GM18909 (cell line): Measurements from ENCODE around the gene CHRNG.

ENCODE experiments used
- ATAC-seq: cut with Tn5 transposase; IDR thresholded peaks from one replicate; pipeline ENCODE4 v1.9.1; 2021; ENCODE audit warnings: mild to moderate bottlenecking; ENCODE audit not compliant: unreplicated experiment, poor library complexity

CHRNG gene

GRCh38 chr2:232571026-232571474, 31.6 kb downstream of the CHRNG start:
- ATAC-seq, result no peak

GRCh38 chr2:232573042-232573441, 33.5 kb downstream of the CHRNG start:
- no peak for ATAC-seq

GRCh38 chr2:232573771-232574435, 34.4 kb downstream of the CHRNG start:
- ATAC-seq, result no peak

- ATAC-seq, result no peak
Measured at GRCh38 chr2:232574674-232575403, 35.3 kb downstream of the CHRNG start.

- no peak for ATAC-seq
Measured at GRCh38 chr2:232575404-232575746, 35.9 kb downstream of the CHRNG start.

GRCh38 chr2:232576995-232577394, 37.5 kb downstream of the CHRNG start:
- ATAC-seq, result no peak

- ATAC-seq, result no peak
Measured at GRCh38 chr2:232577841-232578240, 38.3 kb downstream of the CHRNG start.

GRCh38 chr2:232578626-232579025, 39.1 kb downstream of the CHRNG start:
- ATAC-seq, result no peak

GRCh38 chr2:232580648-232580981, 41.1 kb downstream of the CHRNG start:
- no peak for ATAC-seq

- no peak for ATAC-seq
Measured at GRCh38 chr2:232581725-232582124, 42.2 kb downstream of the CHRNG start.

GRCh38 chr2:232584238-232584637, 44.7 kb downstream of the CHRNG start:
- no peak for ATAC-seq

GRCh38 chr2:232586943-232587505, 47.5 kb downstream of the CHRNG start:
- ATAC-seq, result no peak

GRCh38 chr2:232587512-232587911, 48.0 kb downstream of the CHRNG start:
- no peak for ATAC-seq

GRCh38 chr2:232588031-232588430, 48.5 kb downstream of the CHRNG start:
- no peak for ATAC-seq

GRCh38 chr2:232588680-232589585, 49.4 kb downstream of the CHRNG start:
- no peak for ATAC-seq

- ATAC-seq, result no peak
Measured at GRCh38 chr2:232592772-232593395, 53.4 kb downstream of the CHRNG start.

GRCh38 chr2:232593982-232594381, 54.5 kb downstream of the CHRNG start:
- no peak for ATAC-seq
